ENCODE measurements around the gene ZNF304.
A peak's percentile ranks its signal among the peaks of the same experiment; 100 is the strongest.

ZNF304 gene

DNA sequence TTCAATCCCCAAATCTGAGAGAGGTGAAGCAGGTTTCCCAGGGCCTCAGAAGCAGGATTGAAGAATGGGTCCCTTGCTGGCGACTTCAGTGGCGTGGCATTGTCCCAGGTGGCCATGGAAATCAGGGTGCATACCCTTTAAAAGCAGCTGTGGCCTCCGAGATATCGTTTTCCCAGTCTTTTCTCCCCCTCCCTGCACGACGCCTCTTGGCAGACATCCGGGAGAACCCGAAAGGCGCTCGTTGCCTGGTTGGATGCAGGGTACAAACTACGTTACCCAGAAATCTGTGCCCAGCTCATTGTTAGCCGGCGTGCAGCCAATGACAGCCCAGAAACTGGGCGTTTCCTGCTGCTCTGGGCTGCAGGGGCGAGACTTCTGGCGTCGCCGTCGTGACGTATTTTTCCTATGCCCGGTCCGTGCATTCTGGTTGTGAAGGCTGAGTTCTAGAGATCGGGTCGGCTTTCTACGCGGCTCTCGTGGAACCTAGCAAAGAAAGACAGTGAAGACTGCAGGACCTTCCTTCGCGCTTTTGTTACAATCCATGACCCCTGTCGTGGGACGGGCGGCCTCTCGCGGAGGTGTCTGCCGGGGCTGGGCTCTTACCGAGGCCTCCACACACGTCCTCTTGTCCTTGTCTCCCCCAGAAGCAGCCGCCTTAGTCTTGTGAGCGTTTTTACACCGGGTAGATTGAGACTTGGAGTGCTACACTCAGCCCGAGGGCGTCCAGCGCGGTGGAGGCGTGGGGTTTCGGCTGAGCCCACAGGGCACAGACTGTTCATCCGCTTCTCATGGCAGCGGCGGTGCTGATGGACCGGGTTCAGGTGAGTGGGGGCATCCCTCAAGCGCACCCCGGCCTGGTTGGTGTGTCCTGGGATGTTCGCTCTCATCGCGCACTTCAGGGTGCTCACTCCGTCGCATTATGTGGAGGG is at the start of gene ZNF304:
TSS of gene ZNF304 (plus strand) at position 395 of the 929 bp plus-strand sequence. CDS start at position 789, 394 bp downstream.
- DNase-seq (ENCODE audit: low read depth, low spot score): peak; percentile 84

GRCh38 chr19:57302020-57302465 is 49.0 kb upstream of the ZNF304 start:
- peak; percentile 69 for DNase-seq (ENCODE audit: low read depth, low spot score)

- no peak for DNase-seq (ENCODE audit: low read depth, low spot score)
Observed at GRCh38 chr19:57302727-57303401, 48.2 kb upstream of the ZNF304 start.

DNA sequence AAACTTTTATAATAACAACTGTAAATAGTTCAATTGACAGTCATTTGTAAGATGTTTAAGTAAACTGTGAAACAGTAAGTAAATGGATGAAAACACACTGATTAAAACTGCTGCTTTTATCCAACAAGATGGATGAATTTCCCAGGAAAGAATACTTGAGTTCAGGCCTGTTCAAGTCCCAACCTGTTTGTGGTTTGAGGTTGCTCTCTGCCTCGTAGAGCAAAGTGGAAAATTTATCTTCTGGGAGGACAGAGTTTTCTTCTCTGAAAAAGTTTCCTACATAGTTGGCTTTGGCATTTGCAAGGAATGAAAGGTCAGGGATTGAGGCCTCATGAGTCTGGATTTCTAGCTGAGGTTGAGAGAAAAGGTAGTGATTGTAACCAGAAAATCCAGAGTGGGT is 46.0 kb upstream of the ZNF304 start:
- no peak for DNase-seq (ENCODE audit: low read depth, low spot score)

GRCh38 chr19:57308514-57308913 is 42.6 kb upstream of the ZNF304 start:
- DNase-seq (ENCODE audit: low read depth, low spot score): no peak

DNA sequence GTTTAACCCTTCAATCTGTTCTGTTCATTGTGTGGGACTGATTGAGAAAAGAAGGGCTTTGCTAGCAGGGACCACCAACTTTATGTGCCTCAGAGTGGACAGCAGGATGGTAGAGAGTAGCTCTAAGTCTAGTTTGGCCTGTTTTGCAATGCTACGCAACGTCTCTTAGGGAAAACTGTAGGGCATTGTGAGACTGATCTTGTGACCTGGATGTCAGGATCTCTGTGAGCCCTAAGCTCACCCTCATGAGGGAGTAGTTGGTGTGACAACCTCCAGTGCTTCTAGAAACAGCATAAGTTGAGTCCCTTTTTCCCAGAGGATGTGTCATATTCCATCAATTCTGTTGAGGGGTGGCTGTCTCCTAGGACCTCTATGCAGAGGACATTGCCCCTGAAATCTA is 40.3 kb upstream of the ZNF304 start:
- DNase-seq (ENCODE audit: low read depth, low spot score): no peak

DNA sequence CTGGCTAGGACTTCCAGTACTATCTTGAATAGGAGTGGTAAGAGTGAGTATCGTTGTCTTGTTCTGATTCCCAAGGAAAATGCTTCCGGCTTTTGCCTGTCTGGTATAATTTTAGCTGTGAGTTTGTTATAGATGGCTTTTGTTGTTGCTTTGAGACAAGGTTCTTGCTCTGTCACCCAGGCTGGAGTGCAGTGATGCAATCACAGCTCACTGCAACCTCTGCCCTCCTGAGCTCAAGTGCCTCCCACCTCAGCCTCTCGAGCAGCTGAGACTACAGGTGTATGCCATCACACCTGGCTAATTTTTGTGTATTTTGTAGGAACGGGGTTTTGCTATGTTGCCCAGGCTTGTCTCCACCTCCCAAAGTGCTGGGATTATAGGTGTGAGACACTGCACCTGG is 36.9 kb upstream of the ZNF304 start:
- DNase-seq (ENCODE audit: low read depth, low spot score): no peak

DNA sequence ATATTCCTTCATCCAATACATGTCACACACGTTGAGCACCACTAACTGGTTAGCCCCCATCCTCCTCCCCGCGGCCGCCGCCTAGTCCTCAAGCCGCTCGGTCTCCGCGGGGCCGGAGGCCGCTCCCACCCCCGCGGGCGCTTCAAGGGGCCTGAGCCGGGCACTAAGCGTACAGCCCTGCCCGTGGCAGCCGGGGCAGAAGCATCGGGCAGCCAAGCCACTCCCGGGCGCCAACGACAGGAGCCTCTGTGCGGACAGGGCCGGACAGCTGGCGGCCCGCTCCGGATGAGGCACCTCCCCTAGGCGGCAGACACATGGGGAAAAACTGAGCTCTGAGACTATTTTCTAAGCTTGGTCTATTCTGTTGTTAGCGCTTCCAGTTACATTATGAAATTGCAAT is 33.6 kb upstream of the ZNF304 start:
- DNase-seq (ENCODE audit: low read depth, low spot score): no peak

- no peak for DNase-seq (ENCODE audit: low read depth, low spot score)
Observed at GRCh38 chr19:57319869-57320179, 31.2 kb upstream of the ZNF304 start.

GRCh38 chr19:57320180-57321084 is 30.6 kb upstream of the ZNF304 start, which contains the start of gene ZNF543:
TSS of gene ZNF543 (plus strand) at chr19:57320472. CDS start at chr19:57320854, 382 bp downstream.
- peak; percentile 87 for DNase-seq (ENCODE audit: low read depth, low spot score)

DNA sequence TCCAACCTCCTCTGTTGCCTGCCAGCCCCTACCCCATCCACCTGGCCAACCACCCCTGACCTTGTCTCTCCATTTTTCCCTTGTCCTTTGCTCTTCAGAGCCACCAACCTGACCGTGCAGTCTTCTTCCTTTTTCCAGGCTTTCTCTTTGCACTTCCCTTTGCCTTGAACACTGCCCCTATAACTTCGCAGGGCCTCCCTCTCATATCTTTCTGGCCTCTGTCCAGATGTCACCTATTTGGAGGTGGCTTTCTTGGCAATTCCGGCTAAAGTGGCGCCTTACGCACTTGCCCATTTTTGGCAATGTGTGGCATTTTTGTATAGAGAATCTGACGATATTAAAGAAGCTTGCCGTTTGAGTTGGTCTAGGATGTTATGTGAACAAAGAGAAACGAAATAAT is 30.0 kb upstream of the ZNF304 start:
- DNase-seq (ENCODE audit: low read depth, low spot score): no peak

DNA sequence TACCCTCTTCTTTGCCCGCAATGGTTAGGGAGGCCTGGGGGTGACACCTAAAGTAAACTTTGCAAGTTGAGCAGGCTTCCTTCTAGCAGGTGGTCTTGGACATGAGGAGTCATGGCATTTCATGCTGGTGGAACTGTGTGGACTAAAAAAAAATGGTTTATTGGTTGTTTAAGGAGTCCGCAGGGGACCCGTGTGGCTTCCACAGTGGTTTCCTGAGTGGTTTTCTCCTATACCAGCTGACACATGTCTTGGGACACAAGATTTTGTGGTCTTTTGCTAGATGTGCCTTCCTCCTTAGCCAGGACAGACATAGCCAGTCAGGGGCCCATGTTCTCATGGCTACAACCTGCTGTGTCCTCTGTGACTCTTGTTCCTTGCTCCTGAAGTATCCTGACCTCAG is 29.3 kb upstream of the ZNF304 start:
- DNase-seq (ENCODE audit: low read depth, low spot score): no peak

GRCh38 chr19:57324992-57325391 is 26.1 kb upstream of the ZNF304 start:
- DNase-seq (ENCODE audit: low read depth, low spot score): no peak

DNA sequence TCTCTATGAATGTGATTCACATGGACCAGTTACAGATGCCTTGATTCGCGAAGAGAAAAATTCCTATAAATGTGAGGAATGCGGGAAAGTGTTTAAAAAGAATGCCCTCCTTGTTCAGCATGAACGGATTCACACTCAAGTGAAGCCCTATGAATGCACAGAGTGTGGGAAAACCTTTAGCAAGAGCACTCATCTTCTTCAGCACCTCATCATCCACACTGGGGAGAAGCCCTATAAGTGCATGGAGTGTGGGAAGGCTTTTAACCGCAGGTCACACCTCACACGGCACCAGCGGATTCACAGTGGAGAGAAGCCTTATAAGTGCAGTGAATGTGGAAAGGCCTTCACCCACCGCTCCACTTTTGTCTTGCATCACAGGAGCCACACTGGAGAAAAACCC is 23.1 kb upstream of the ZNF304 start:
- no peak for DNase-seq (ENCODE audit: low read depth, low spot score)

DNA sequence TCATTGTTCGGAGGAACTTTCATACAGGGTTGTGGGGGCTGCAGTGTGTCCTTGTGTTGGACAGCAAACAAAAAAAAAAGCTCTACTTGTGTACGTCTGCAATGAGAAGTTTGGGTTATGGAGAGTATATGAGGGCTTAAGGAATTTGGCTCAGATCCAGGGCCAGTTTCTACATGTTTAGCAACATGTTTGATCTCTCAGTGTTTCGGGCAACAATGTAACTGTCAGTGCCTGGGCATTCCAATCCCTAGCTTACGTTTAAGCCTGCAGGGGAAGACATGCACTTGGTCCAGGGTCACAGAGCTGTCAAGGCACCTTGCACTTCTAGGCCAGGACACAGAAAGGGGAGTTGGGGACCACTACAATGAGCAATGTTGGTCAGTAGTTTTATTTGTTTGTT is 16.9 kb upstream of the ZNF304 start:
- no peak for DNase-seq (ENCODE audit: low read depth, low spot score)

DNA sequence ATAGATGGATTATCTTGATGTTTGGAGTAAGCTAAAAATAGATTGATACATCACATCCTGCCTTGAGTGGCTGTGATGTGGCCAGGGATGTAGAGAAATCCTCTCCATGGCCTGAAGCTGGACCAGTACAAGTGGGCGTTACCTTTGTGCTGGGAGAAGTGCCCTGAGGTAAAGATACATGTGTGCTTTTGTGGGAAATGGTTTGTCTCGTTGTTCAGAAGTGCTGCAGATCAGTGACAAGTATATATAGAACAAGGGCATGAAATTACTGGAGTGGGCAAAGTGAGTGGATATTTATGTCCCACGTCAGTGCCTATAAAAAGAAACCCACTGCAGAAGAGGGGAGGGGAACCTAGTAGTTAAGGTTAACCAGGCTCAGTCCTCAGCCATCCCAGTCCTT is 12.2 kb upstream of the ZNF304 start:
- DNase-seq (ENCODE audit: low read depth, low spot score): no peak

DNA sequence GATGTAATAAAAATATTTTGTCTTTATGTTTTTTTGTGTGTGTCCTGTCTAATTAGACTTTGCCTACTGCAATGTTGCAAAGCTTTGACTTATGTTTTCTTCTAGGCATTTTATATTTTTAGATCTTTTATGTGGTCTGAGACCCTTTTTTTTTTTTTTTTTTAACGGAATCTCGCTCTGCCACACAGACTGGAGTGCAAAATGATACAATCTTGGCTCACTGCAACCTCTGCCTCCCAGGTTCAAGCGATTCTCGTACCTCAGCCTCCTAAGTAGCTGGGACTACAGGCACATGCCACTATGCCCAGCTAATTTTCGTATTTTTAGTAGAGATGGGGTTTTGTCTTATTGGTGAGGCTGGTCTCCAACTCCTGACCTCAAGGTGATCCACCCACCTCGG is 8.5 kb upstream of the ZNF304 start:
- DNase-seq (ENCODE audit: low read depth, low spot score): no peak

GRCh38 chr19:57348136-57348535 is 2.9 kb upstream of the ZNF304 start:
- DNase-seq (ENCODE audit: low read depth, low spot score): no peak

GRCh38 chr19:57351867-57352266 is 796 bp downstream of the ZNF304 start:
- no peak for DNase-seq (ENCODE audit: low read depth, low spot score)

DNA sequence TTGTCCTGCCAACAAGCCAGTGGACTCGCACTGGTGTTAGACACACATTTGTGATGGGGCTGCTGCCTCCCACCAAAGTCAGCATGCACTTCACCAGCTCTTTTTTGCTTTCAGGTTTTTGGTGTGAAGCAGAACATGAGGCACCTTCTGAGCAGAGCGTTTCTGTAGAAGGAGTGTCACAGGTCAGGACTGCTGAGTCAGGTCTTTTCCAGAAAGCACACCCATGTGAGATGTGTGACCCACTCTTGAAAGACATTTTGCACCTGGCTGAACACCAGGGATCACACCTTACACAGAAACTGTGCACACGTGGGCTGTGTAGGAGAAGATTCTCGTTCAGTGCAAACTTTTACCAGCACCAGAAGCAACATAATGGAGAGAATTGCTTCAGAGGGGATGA is 4.8 kb downstream of the ZNF304 start:
- no peak for DNase-seq (ENCODE audit: low read depth, low spot score)

DNA sequence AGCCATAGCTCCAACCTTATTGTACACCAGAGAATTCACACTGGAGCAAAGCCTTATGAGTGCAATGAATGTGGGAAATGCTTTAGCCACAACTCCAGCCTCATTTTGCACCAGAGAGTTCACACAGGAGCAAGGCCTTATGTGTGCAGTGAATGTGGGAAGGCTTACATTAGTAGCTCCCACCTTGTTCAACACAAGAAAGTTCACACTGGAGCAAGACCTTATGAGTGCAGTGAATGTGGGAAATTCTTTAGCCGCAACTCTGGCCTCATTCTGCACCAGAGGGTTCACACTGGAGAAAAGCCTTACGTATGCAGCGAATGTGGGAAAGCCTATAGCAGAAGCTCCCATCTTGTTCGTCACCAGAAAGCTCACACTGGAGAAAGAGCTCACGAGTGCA is 6.3 kb downstream of the ZNF304 start:
- DNase-seq (ENCODE audit: low read depth, low spot score): no peak

DNA sequence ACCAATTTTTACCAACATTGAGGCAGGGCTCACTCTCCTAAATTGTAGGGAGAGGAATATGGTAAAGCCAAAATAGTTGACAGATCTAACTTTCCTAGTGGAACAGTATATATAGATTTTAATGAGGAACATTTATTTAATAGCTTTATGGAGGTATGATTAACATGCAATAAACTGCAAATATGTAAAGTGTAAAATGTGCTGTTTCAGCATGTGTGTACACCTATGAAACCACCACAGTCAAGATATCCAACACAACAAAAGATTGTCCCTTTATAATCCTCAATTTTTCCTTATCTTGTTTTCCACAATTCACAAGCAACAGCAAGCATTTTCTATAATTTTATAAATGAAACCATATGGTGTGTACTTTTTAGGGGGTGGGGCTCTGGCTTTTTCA is 8.2 kb downstream of the ZNF304 start:
- DNase-seq (ENCODE audit: low read depth, low spot score): no peak
